Spinal cord (tissue), 10 donors: ENCODE results near the gene MMP24OS. TPM values are rescaled to one million over a fixed set of nuclear protein-coding genes. Genes with fewer than 3 reads are reported as not detected.

ENCODE experiments used
- DNase-seq, 6 donors: peaks; one replicate each; pipeline versions ENCODE4 v3.0.0 to v3.0.0-alpha.2; 2013 to 2015; ENCODE audit warnings: low spot score in 6 of 6, low read depth in 4 of 6
- H3K27ac ChIP-seq: one replicate; pipeline ENCODE4 v1.5.1; 2013; ENCODE audit warnings: low read depth, low read length, control low read depth
- H3K27me3 ChIP-seq: one replicate; pipeline ENCODE4 v1.6.1; 2013; ENCODE audit warnings: low read length; ENCODE audit not compliant: control insufficient read depth, insufficient read depth
- H3K36me3 ChIP-seq: one replicate; pipeline ENCODE4 v1.6.1; 2013; ENCODE audit warnings: low read length; ENCODE audit not compliant: control insufficient read depth, insufficient read depth
- H3K4me1 ChIP-seq: one replicate; pipeline ENCODE4 v1.6.1; 2013; ENCODE audit warnings: low read length; ENCODE audit not compliant: control insufficient read depth, insufficient read depth
- H3K4me3 ChIP-seq: one replicate; pipeline ENCODE4 v1.5.1; 2013; ENCODE audit warnings: low read depth, low read length, control low read depth
- H3K9me3 ChIP-seq: one replicate; pipeline ENCODE4 v1.6.1; 2013; ENCODE audit warnings: low read length; ENCODE audit not compliant: control insufficient read depth, insufficient read depth
- whole genome bisulfite sequencing: methylation state at CpG from one replicate; pipeline ENCODE4 v1.1.5; 2013; ENCODE audit warnings: missing lambda C conversion rate; ENCODE audit not compliant: insufficient coverage; 5-methylcytosine and 5-hydroxymethylcytosine counted together
- polyA plus RNA-seq, 2 donors: library from polyadenylated mRNA; unstranded; fragments of 120-200 nt; gene quantifications; one replicate each; pipeline ENCODE4 v1.2.1, GENCODE V29; 2013; ENCODE audit not compliant: insufficient read length in 2 of 2
- total RNA-seq, 2 donors: library from RNA; depleted of rRNA in 1 of 2; stranded (reverse); fragments of 120-200 nt in 1 of 2; fragments of >200 nt in 1 of 2; gene quantifications; one replicate each; pipeline versions ENCODE4 v1.2.3 to v1.2.4, GENCODE V29; 2013 to 2014
- donor health status: healthy.

MMP24OS gene
- total and polyA plus RNA-seq, 4 donors = 10.1 to 70.6 (median 42.8) TPM

- Histone ChIP-seq H3K4me3 (no peak overlapping the region), H3K4me1 (peaks cover 34% of the 10 kb centered on the region), H3K36me3 (peaks cover 28% of the 10 kb centered on the region), H3K9me3 (no peaks in the 10 kb centered on the region), H3K27ac (no peak overlapping the region), H3K27me3 (no peaks in the 10 kb centered on the region)
- peak in 2 of 6 donors; percentile 40 to 46 for DNase-seq
- 56% methylated on average over 4 of the region's 4 CpGs for WGBS
Observed at GRCh38 chr20:35306931-35307517, 29.1 kb upstream of the MMP24OS start.

GRCh38 chr20:35305682-35306556 is 28.0 kb upstream of the MMP24OS start:
- 91% methylated on average over 8 of the region's 12 CpGs for WGBS
- H3K4me3 ChIP-seq = no peak overlapping the region
- H3K4me1 ChIP-seq = peaks cover 34% of the 10 kb centered on the region
- no peaks in the 10 kb centered on the region for H3K9me3 ChIP-seq
- H3K27me3 ChIP-seq = no peaks in the 10 kb centered on the region
- H3K36me3 ChIP-seq = peaks cover 32% of the 10 kb centered on the region
- no peak for DNase-seq
- H3K27ac ChIP-seq = no peak overlapping the region

GRCh38 chr20:35304956-35305355 is 27.0 kb upstream of the MMP24OS start:
- Histone ChIP-seq H3K27ac (no peak overlapping the region), H3K36me3 (peaks cover 32% of the 10 kb centered on the region), H3K27me3 (no peaks in the 10 kb centered on the region), H3K9me3 (no peaks in the 10 kb centered on the region), H3K4me1 (peaks cover 34% of the 10 kb centered on the region), H3K4me3 (no peak overlapping the region)
- WGBS = 92% methylated on average over 6 of the region's 6 CpGs
- no peak for DNase-seq

GRCh38 chr20:35303735-35304491 is 26.0 kb upstream of the MMP24OS start:
- WGBS = 27% methylated on average over 10 of the region's 18 CpGs
- peak in 4 of 6 donors; percentile 64 to 94 (median 76) for DNase-seq
- Histone ChIP-seq H3K27me3 (no peaks in the 10 kb centered on the region), H3K4me3 (no peak overlapping the region), H3K36me3 (peaks cover 32% of the 10 kb centered on the region), H3K4me1 (peaks cover 34% of the 10 kb centered on the region), H3K27ac (no peak overlapping the region), H3K9me3 (no peaks in the 10 kb centered on the region)

GRCh38 chr20:35303382-35303734 is 25.4 kb upstream of the MMP24OS start:
- H3K4me1 ChIP-seq = peaks cover 28% of the 10 kb centered on the region
- H3K9me3 ChIP-seq = no peaks in the 10 kb centered on the region
- DNase-seq = no peak
- no peak overlapping the region for H3K27ac ChIP-seq
- H3K27me3 ChIP-seq = no peaks in the 10 kb centered on the region
- 86% methylated on average over 11 of the region's 11 CpGs for WGBS
- no peak overlapping the region for H3K4me3 ChIP-seq
- peaks cover 32% of the 10 kb centered on the region for H3K36me3 ChIP-seq

- Histone ChIP-seq H3K36me3 (peaks cover 32% of the 10 kb centered on the region), H3K4me3 (no peak overlapping the region), H3K27me3 (no peaks in the 10 kb centered on the region), H3K4me1 (peaks cover 22% of the 10 kb centered on the region), H3K27ac (no peak overlapping the region), H3K9me3 (no peaks in the 10 kb centered on the region)
- 80% methylated on average over 1 of the region's 6 CpGs for WGBS
- no peak for DNase-seq
Observed at GRCh38 chr20:35302421-35303335, 24.8 kb upstream of the MMP24OS start.

GRCh38 chr20:35301426-35301825 is 23.5 kb upstream of the MMP24OS start:
- Histone ChIP-seq H3K4me3 (no peak overlapping the region), H3K9me3 (no peaks in the 10 kb centered on the region), H3K27me3 (no peaks in the 10 kb centered on the region), H3K27ac (no peak overlapping the region), H3K36me3 (peaks cover 32% of the 10 kb centered on the region), H3K4me1 (peaks cover 10% of the 10 kb centered on the region)
- no peak for DNase-seq
- no CpG with 5 or more reads among the region's 2 CpGs for WGBS

- Histone ChIP-seq H3K4me1 (peaks cover 10% of the 10 kb centered on the region), H3K27me3 (no peaks in the 10 kb centered on the region), H3K27ac (no peak overlapping the region), H3K36me3 (peaks cover 25% of the 10 kb centered on the region), H3K9me3 (no peaks in the 10 kb centered on the region), H3K4me3 (no peak overlapping the region)
- no peak for DNase-seq
- 94% methylated on average over 3 of the region's 4 CpGs for WGBS
Observed at GRCh38 chr20:35300469-35301262, 22.7 kb upstream of the MMP24OS start.
